GM18907 (cell line): ENCODE data around the gene DDAH1.
A peak's percentile ranks its signal among the peaks of the same experiment; 100 is the strongest.

ENCODE experiments used
- ATAC-seq: cut with Tn5 transposase; IDR thresholded peaks from one replicate; pipeline ENCODE4 v1.9.1; 2021; ENCODE audit warnings: mild to moderate bottlenecking, moderate library complexity; ENCODE audit not compliant: unreplicated experiment

Gene DDAH1

GRCh38 chr1:85277802-85278201, 187.2 kb downstream of the DDAH1 start:
- no peak for ATAC-seq

- no peak for ATAC-seq
Observed at GRCh38 chr1:85276978-85277639, 187.8 kb downstream of the DDAH1 start.

GRCh38 chr1:85276215-85276977, 188.6 kb downstream of the DDAH1 start, which contains the start of gene BCL10:
Gene BCL10 (minus strand): TSS chr1:85276632. CDS start chr1:85276352, 280 bp downstream.
- peak; percentile 97 for ATAC-seq

GRCh38 chr1:85275701-85276214, 189.2 kb downstream of the DDAH1 start:
- peak; percentile 18 for ATAC-seq

- ATAC-seq, result no peak
Observed at GRCh38 chr1:85274969-85275453, 189.9 kb downstream of the DDAH1 start.

GRCh38 chr1:85273397-85273796, 191.6 kb downstream of the DDAH1 start:
- no peak for ATAC-seq

GRCh38 chr1:85268801-85269585, 196.0 kb downstream of the DDAH1 start:
- no peak for ATAC-seq
